ENCODE data around the gene SLC35E2B. TPM values are rescaled to one million over a fixed set of nuclear protein-coding genes. Genes with fewer than 3 reads are reported as not detected.
A peak's percentile ranks its signal among the peaks of the same experiment; 100 is the strongest.

The SLC35E2B gene
- total and polyA plus RNA-seq, 7 donors: 9.2 to 23.9 (median 13.1) TPM

DNA sequence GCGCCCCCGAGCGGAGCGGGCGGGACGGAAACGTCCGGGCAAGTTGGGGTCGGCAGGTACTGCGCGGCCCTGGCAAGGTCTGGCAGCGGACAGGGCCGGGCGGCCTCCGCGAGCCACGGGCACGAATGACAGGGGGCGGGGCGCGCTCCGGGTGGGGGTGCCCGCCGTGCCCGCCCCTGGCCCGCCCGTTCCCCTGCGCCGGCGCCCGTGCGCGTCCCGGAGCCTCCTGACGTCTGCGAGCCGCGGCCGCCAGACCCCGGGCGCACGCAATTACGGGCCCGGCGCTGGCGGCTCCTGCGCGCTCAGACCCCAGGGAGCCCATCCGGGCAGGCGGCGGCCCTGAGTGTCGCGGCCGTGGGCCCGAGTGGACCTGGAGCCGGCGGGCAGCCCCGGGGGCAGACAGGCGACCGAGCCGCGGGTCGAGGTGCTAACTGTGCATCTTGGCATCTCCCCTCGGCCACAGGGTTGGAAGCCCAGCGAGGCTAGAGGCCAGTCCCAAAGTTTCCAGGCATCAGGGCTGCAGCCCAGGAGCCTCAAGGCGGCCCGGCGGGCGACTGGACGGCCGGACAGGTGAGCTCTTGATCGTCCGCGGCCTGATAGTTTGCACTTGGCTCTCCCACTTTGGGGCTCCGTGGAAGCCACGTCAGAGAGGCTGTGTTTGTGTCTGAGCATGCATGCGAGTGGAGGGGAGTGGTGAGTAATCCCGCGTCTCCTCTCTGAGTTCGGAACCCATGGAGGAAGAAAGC is 76.4 kb downstream of the SLC35E2B start:
- ATAC-seq (peak in 2 of 4 donors; percentile 3 to 8), DNase-seq (peak; percentile 53 to 72)
- Histone ChIP-seq H3K36me3 (ENCODE audit: insufficient read depth in 1 of 2, low read depth in 1 of 2) (peaks cover 0 to 19% of the 10 kb centered on the region in 2 donors), H3K4me3 (peak overlapping the region; percentile 97), H3K4me1 (peaks cover 45% of the 10 kb centered on the region), H3K9me3 (no peaks in the 10 kb centered on the region), H3K27ac (peak overlapping the region; percentile 100), H3K27me3 (ENCODE audit: insufficient read depth in 3 of 3, low read length in 2 of 3) (no peaks in the 10 kb centered on the region)
- TF ChIP-seq, protein P1, sequence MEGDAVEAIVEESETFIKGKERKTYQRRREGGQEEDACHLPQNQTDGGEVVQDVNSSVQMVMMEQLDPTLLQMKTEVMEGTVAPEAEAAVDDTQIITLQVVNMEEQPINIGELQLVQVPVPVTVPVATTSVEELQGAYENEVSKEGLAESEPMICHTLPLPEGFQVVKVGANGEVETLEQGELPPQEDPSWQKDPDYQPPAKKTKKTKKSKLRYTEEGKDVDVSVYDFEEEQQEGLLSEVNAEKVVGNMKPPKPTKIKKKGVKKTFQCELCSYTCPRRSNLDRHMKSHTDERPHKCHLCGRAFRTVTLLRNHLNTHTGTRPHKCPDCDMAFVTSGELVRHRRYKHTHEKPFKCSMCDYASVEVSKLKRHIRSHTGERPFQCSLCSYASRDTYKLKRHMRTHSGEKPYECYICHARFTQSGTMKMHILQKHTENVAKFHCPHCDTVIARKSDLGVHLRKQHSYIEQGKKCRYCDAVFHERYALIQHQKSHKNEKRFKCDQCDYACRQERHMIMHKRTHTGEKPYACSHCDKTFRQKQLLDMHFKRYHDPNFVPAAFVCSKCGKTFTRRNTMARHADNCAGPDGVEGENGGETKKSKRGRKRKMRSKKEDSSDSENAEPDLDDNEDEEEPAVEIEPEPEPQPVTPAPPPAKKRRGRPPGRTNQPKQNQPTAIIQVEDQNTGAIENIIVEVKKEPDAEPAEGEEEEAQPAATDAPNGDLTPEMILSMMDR (IDR thresholded peaks at IDR 0.05): no peak
- 3 to 5% (median 3%) methylated on average over 38 to 80 of the region's 80 CpGs for WGBS, 3 donors
- intact Hi-C loops (cut with DNase I): no loop called here

DNA sequence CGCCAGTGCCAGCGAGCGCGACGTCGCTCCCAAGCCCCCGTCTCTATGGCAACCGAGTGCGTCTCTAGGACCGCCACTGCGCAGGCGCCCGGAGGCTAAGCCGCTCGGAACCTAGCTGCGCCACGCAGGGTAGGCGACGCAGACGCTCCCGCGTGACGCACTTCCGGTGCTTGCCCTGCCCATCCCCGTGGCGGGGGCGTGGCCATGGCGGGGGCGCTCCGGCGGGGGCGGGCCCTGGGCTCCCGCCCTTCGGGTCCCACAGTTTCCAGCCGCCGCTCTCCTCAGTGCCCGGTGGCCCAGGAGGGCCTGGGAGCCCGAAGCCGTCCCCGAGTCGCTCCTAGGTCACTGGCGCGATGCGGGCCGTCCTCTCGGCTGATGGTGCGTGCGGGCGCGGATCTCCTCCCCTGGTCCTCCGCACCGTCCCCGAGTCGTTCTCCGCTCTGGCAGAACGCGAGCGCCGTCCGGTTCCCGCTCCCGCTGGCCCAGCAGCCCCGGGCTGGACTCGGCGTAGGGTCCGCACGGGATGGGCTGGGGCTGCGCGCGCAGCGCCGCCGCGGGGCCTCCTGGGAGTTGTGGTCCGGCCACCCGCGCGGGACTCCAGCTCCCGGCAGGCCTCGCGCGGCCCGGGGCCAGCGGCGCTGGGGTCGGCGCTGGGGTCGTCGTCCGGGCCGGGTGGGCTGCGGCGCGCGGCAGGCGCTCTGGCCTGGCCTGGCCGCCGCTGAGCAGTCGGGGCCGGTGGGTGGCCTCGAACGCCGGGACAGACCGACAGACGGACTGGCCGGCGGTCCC is 77.1 kb downstream of the SLC35E2B start, which contains the start of gene MIB2:
MIB2 (plus strand) TSS at position 245 of the 789 bp plus-strand sequence. CDS start 7,953 bp downstream, outside the sequence.
- intact Hi-C loops (cut with DNase I): no loop called here
- 0 to 1% (median 0%) methylated on average over 40 to 107 of the region's 107 CpGs for WGBS, 3 donors

DNA sequence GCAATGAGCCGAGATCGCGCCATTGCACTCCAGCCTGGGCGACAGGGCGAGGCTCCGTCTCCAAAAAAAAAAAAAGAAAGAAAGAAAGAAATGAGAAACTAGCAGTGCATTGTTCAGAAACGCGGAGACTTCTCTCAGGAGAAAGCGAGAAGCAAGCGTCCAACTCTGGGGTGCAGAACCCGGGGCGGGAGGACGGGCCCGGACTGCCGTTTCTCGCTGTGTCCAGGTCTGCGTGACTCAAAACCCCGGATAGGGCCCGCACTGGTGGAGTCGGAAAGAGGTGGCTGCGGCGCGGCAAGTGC is 77.7 kb downstream of the SLC35E2B start:
- TF ChIP-seq, protein P1 (IDR thresholded peaks at IDR 0.05): no peak
- no peak for DNase-seq
- ATAC-seq: no peak
- Histone ChIP-seq H3K4me1 (peaks cover 32% of the 10 kb centered on the region), H3K9me3 (no peaks in the 10 kb centered on the region), H3K36me3 (ENCODE audit: insufficient read depth in 1 of 2, low read depth in 1 of 2) (peaks cover 0 to 19% of the 10 kb centered on the region in 2 donors), H3K27ac (peak overlapping the region; percentile 100), H3K4me3 (peak overlapping the region; percentile 97), H3K27me3 (ENCODE audit: insufficient read depth in 3 of 3, low read length in 2 of 3) (no peaks in the 10 kb centered on the region)
- intact Hi-C loops (cut with DNase I): loop anchor here (5.0 kb wide), 1 partner anchor 38 kb away; no protein-coding TSS in a partner anchor
- WGBS, 3 donors: 0 to 1% (median 1%) methylated on average over 23 of the region's 23 CpGs

More for the DNA sequence above, 77.1 kb downstream of the SLC35E2B start, which contains the start of gene MIB2:
- H3K27me3 ChIP-seq (ENCODE audit: insufficient read depth in 3 of 3, low read length in 2 of 3): no peaks in the 10 kb centered on the region
- peaks cover 0 to 19% of the 10 kb centered on the region in 2 donors for H3K36me3 ChIP-seq (ENCODE audit: insufficient read depth in 1 of 2, low read depth in 1 of 2)
- DNase-seq (peak; percentile 96 to 98), ATAC-seq (peak; percentile 87 to 94 (median 92))
- peak within 1 kb of the TSS; percentile 97 for H3K4me3 ChIP-seq
- peak within 1 kb of the TSS; percentile 100 for H3K27ac ChIP-seq
- peaks cover 37% of the 10 kb centered on the region for H3K4me1 ChIP-seq
- H3K9me3 ChIP-seq: no peaks in the 10 kb centered on the region
- TF ChIP-seq, protein P1 (IDR thresholded peaks at IDR 0.05): no peak

GRCh38 chr1:1614204-1614953 is 78.2 kb downstream of the SLC35E2B start:
- Histone ChIP-seq H3K27me3 (ENCODE audit: insufficient read depth in 3 of 3, low read length in 2 of 3) (no peaks in the 10 kb centered on the region), H3K27ac (peak overlapping the region; percentile 100), H3K4me1 (peaks cover 27% of the 10 kb centered on the region), H3K9me3 (no peaks in the 10 kb centered on the region), H3K36me3 (ENCODE audit: insufficient read depth in 1 of 2, low read depth in 1 of 2) (peaks cover 0 to 19% of the 10 kb centered on the region in 2 donors), H3K4me3 (peak overlapping the region; percentile 97)
- peak in 1 of 4 donors; percentile 1 for ATAC-seq
- WGBS, 3 donors: 19 to 24% (median 20%) methylated on average over 30 of the region's 30 CpGs
- DNase-seq: peak; percentile 20 to 54
- TF ChIP-seq, protein P1 (IDR thresholded peaks at IDR 0.05): no peak
- intact Hi-C loops (cut with DNase I): loop anchor here (5.0 kb wide), 1 partner anchor 37 kb away; no protein-coding TSS in a partner anchor
